Stimulated activated CD4-positive, alpha-beta T cell treated with anti-CD3 and anti-CD28 coated beads, TNF-alpha, amount 100 ng/mL, for 24 hours (primary cell): Measurements from ENCODE around the gene AK2.

Source experiments
- DNase-seq, 3 experiments: peaks; one replicate each; pipeline ENCODE4 v3.0.0-alpha.2; 2020; ENCODE audit warnings: low read depth in 3 of 3

Gene AK2

DNA sequence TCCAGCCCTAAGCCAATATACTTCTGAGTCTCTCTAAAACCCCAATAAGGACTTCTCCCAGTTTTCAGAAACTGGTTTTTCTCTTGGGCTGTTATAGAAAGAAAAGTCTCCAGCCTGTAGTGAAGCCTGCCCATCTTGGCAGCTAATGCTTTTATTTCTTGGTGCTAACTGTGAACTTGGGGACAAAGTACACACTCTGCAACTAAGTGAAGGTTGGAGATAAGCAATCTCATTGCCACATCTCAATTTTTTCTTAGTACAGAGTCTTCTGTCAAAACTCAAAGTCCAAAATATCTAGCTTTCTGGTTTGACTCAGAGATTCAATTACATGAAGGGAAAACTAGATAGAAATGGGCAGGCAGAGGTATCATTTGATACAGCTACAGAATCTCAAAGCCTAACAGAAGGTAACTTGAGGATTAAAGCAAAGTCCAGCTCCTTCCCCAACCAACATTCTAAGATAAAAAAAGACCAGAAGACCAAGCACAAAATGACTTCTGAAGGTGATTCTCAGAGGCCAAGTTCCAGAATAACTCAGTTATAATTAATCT lies 14.0 kb downstream of the AK2 start:
- DNase-seq = no peak

- DNase-seq = no peak
Measured at GRCh38 chr1:33021567-33022431, 14.9 kb downstream of the AK2 start.

- no peak for DNase-seq
Measured at GRCh38 chr1:33018112-33018511, 18.6 kb downstream of the AK2 start.

GRCh38 chr1:33017175-33017574 lies 19.5 kb downstream of the AK2 start:
- DNase-seq = no peak

GRCh38 chr1:33015216-33015615 lies 21.5 kb downstream of the AK2 start:
- no peak for DNase-seq

- DNase-seq = no peak
Measured at GRCh38 chr1:33014464-33015163, 22.1 kb downstream of the AK2 start.

- no peak for DNase-seq
Measured at GRCh38 chr1:33013791-33014190, 22.9 kb downstream of the AK2 start.

- DNase-seq = no peak
Measured at GRCh38 chr1:33012165-33012564, 24.5 kb downstream of the AK2 start.

DNA sequence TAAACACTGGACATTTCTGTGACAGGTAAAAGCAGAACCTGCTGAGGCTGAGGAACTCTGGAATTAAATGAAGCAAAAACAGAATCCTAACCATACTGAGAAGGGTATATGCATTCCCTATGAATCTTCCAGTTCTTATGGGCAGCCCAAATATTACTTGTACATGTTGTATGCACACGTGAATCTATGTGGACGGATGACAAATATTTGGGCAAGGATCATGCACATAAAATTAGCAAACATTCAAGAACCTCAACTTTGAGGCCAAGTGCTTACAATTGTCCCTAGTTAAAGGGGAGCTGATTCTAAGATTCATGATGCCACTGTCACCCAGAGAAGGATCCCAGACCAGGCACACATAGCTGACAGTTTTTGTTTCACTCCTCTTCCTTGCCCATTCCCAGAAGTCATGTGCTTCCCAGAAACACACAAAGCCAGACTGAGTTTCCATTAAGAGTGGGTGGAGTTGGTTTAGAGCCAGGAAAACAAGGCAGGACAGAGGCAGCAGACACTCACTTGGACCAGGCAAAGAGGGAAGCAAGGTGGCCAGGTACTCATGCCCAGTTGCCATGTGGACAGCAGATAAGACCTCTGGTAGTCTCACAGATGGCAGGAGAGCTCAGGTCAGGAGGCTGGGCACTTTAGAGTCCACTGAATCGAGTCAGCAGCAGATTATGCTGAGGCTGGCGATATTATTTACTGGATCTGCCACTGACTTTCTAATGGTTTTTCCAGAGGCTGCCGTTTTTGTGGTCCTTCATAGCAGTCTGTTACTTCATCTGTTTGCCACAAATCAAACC lies 25.6 kb downstream of the AK2 start:
- DNase-seq = no peak

DNA sequence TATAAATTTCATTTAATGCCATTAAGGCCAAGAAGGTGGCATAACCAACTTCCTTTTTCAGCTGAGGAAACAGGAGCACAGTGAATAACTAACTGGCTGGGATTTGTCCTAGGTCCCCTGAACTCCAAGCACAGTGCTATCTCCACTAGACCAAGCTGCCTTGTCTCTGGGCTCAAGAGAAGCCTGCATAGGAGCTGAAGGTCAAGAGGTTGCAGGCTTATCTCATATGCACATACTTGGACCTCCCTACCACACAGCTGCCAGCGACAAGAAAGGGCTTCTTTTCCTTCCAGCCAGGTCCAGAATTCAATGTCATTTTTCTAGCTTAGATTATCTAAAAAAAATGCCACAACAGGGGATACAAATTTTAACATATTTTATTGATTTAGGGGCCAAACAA lies 27.1 kb downstream of the AK2 start:
- DNase-seq = no peak

GRCh38 chr1:33008051-33008914 lies 28.4 kb downstream of the AK2 start:
- no peak for DNase-seq

DNA sequence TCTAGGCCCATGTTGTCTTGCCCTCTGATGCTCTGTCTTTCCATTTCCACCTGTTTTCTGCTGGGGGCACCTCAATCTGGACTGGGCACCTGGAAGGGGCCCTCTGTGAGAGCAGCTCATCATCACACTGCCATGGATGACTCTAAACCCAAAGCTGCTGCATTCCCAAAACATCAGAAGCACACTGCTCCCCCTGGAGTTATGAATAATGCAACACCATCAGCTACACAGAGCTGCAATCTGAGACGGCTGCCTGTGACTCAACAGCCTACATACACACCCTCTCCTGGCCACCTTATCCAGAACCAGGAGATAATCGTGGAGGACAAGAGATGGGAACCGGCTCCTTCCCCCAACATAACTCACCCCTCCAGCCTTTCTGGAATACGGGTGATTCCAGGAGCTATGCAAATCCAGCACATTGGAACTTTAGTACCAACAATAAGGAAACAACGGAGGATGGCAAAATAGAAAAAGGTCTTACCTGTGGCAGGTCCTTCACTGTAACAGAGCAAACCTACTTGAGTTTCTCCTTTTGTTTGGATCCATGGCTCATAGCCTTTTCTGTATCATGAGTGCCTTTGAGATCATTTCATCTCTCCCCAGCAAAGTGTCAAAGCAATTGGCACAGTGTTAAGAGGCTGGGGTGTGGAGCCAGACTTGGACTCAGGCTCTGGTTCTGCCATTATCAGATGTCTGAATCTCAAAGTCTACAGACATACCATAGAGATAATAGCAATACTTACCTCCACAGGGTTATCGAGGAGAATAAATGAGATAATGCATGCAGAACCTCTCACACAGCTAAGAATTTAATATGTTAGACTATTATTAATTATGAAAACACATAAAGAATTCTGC lies 29.3 kb downstream of the AK2 start:
- DNase-seq = no peak

GRCh38 chr1:33005838-33006421 lies 30.8 kb downstream of the AK2 start:
- no peak for DNase-seq

GRCh38 chr1:33005117-33005837 lies 31.4 kb downstream of the AK2 start:
- DNase-seq = no peak

DNA sequence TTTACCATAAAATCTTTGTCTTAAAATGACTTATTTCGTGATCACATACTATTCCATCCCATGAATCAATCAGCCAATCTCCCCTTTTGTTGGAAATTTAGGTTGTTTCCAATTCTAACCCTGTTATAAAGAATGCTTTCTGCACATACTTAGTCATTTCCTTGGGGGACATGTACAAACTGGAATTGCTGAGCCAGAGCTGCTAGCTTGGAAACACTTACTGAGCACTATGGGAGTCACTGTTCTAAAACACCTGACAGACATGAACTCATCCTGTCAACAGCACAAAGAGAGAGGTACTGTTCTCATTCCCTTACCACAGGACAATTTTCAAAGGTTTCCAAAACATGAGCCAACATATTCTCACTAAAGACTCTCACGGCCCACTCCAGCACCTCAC lies 32.1 kb downstream of the AK2 start:
- DNase-seq = no peak

DNA sequence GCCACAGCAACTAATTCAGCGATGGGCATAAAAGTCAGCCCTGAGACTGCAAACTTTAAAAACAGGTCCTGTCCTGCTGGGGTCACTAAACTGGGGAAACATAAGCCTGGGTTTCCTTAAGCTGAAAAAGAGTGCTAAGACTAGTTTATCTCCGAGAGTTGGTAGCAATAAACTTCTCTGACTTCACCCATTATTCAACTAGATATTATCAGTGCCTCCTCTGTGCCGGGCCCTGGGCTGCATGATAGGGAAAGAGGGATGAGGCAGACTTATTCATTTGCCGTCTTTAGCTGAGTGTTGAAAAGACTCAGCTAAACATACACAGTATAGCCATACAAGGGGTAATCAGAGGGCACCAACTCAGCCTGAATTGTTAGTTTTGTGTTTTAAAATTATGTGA lies 33.0 kb downstream of the AK2 start:
- DNase-seq = no peak

DNA sequence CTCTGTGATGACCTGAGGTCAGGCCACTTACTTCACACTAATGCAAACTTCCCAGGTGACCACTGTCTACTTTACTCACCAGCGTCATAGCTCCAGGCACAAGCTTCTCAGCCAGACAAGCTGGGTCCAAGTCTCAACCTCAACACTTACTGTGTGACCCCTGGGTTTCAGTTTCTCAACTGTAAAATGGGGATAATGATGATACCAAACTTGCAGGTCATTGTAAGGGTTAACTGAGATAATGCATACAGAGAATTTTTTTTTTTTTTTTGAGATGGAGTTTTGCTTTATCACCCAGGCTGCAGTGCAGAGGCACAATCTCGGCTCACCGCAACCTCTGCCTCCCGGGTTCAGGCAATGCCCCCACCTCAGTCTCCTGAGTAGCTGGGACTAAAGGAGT lies 34.7 kb downstream of the AK2 start:
- DNase-seq = no peak

DNA sequence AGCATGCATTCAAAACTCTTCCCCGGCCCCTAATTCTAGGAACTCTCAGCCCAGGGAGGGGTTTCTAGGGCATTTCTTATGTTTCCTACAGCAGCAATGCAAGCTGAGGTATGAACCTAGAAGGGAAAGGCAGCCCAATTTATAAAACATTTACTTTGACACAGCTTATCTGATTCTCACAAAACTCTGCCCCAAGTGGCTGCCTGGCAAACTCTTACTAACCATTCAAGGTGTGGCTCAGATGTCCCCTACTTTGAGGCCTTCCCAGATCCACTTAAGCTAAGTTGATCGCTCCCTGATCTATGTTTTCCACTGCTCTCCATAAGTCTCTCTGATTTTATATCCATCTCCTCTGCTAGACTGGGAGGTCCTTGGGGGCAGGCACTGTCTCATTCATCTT lies 35.4 kb downstream of the AK2 start:
- DNase-seq = no peak

GRCh38 chr1:33000427-33001026 lies 36.2 kb downstream of the AK2 start:
- no peak for DNase-seq
